Amniotic epithelial cell (primary cell): Measurements from ENCODE around the gene LRMDA.
A peak's percentile ranks its signal among the peaks of the same experiment; 100 is the strongest.

Experiments
- DNase-seq: peaks from one replicate; pipeline ENCODE4 v3.0.0-alpha.2; 2010; ENCODE audit warnings: low read depth

LRMDA gene

DNA sequence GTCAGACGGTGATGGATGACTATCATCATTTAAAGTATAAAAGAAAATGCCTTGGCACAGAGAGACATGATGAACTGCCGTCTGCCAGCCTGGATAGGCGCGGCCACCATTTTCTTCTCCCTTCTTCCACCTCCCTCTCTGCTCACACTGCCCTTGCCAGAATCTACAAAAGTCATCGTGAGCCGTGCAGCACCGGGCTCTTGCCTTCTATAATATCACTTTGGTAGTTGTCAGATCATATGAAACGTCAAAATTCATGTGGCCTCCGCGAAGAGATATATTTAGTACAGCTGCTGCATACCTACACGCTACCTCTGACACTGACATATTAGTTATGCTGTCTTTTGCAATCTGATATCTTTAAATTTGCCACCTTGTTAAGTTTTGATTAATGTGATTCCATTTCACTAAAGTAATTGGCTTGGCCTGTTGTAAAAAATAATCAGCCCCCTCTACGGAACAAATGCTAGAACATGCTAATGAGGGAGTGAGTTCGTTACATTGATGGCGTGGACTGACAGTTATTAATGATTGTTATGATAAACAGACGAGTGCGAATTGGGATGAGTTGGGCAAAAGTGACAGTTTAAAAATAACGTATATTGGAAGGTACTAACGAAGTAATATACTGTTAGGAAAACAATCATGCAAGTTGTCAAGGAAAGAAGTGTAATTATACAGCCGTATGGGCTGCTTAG, 214.9 kb downstream of the LRMDA start:
- DNase-seq: no peak

DNA sequence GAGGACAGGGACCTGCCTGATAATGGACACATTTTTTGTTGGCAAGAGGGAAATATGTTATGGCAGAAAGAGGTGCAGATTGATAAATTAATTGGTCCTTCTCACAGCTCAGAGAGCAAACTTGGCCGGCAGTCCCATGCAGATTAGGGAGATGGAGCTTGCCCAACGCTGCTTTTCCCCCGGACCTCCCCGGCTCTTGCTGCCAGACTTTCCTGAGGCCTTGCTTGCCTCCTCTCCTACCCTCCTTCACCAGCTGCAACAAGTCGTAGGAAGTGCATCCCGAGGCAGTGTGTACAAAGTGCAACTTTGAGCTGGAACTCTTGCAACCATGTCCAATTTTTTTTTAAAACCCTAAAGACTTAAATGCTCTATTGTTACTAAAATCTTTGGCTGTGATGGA, 215.5 kb downstream of the LRMDA start:
- no peak for DNase-seq

DNA sequence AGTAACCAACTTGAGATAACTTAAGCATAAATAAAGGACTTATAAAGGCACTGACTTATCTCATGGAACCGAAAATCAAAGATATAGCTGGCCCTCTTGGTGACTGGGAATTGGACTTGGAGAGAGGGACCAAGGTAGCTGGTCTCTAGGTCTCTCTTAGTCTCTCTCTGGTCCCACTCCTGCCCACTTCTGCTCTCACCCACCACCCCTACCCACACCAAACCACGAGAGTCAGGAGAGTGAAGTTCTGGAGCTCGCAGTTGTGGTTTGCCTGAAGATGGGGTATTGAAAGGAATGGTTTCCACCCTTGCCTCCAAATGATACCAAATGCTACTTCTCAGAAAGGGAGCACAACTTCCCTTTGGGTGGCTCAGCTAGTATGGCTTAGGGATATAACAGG, 216.3 kb downstream of the LRMDA start:
- DNase-seq: no peak

DNA sequence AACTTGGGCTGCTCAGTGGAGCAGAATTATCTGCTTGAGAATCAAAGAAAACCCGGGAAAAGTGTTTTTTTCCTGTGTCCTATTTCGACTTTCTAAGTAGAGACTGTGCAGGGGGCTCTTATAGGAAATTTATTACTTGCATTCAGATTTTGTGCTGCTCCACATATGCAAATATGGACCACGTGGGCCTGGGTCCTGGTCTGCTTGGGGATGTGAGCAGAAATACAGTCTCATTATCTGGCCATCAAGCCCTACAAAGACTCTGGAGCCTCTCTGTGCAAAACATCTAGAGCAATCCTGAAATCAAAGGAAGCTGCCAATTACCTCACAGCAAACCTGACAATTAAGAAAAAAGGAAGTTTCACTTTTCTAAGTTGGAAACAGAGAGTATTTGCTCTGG, 216.9 kb downstream of the LRMDA start:
- DNase-seq: no peak

DNA sequence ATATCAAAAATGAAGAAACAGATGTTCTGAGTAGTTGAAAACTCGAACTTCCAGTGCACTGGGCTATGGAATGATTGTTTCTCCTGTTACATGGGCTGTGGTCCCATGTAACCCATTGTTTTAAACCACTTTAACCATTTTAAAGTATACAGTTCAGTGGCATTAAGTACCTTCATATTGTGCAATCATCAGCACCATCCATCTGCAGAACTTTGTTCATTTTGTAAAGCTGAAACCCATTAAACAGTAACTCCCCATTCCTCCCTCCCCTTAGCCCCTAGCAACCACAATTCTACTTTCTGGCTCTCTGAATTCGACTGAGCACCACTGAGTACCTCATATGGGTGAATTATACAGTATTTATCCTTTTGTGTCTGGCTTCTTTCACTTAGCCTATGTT, 217.4 kb downstream of the LRMDA start:
- DNase-seq: no peak

DNA sequence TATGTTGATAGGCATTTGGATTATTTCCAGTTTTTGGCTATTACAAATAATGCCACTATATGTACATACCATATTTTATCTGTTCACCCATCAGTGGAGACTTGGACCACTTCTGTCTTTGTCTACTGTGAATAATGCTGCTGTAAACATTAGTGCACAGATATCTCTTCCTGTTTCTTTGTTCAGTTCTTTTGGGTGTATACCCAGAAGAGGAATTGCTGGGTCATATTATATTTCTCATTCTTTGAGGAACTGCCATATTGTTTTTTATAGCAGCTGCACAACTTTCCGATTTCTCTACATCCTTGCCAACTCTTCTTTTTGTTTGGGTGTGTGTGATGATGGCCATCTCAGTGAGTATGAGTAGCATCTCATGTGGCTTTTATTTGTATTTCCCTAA, 218.0 kb downstream of the LRMDA start:
- DNase-seq: no peak

DNA sequence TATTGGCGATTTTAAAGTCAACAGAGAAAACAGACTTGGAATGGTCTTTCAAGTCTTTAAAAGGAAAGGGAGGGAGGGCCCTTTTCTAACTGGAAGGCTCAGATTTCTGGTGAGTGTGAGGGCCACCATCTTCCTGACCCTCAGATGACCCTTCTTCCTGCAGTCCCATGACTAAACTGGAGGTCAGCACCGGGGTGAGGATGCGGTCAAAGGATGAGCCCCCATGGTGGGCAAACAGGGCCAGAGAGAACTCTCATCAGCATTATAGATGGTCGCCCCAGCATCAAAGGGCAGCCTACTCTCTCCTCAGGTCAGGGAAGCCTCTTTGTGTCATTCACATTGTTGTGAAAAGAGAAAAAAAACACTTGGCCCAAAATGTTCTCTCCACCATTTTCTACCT, 219.2 kb downstream of the LRMDA start:
- no peak for DNase-seq

DNA sequence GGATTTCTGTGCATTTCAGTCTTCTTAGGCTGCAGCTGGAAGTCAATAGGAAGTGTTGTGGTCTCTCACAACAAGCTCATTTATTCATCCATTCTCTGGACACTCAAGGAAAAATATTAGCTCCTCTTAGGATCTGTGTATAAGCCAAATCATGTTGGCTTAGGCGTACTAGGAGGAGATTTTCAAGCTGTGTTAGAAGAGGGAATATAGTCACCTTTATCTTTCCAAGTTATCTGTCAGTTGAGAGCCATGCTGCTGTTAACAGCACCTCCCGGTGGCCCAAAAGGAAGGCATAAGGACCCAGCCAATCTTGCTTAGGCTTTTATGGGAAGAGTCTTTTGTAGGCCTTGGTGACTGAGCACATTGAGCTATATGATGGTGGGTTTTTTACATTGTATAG, 220.0 kb downstream of the LRMDA start:
- no peak for DNase-seq

DNA sequence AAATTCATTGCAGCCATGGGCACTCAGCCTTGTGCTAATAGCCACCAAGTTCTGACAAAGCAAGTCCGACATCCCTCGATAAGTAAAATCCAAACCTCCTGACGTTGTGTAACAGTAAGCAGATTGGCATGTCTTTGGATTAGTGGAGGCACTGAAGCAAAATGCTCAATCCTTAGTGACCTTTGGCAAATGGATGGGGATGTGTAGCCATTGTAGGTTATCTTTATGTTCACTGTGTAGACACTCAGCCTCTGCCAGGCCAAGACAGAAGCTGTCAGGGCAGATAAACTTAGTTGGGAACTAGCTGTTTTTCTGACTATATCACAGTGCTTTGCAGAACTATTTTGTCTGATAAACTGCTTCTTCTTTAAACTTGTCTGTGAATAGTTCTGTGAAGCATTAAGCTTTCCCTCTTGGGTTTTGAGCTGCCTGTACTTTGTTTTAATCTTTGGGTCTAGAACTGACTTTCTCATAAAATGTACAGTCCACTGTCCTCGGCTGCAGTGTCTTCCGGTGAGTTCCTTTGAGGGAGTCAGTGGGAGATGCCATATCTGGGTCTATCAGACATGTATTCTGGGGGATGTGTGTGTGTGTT, 220.8 kb downstream of the LRMDA start:
- no peak for DNase-seq

DNA sequence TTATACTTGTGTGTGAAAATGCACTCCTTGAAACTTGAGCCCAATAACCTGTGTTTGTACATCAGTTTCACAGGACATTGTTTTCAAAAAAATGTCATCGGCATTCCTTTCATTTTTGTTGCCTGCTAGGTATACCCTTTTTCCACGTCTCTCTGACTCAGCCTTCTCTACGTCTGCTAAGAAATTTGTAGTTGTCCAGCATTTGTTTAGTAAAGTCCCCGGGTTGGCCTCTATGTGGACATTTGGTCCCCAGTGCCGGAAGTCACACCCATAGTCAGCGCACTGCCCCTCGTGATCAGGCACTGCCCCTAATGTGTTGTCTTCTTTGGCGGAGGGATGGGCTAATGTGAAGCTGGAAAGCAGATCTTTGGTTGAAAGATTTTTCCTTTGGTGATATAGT, 222.3 kb downstream of the LRMDA start:
- no peak for DNase-seq

DNA sequence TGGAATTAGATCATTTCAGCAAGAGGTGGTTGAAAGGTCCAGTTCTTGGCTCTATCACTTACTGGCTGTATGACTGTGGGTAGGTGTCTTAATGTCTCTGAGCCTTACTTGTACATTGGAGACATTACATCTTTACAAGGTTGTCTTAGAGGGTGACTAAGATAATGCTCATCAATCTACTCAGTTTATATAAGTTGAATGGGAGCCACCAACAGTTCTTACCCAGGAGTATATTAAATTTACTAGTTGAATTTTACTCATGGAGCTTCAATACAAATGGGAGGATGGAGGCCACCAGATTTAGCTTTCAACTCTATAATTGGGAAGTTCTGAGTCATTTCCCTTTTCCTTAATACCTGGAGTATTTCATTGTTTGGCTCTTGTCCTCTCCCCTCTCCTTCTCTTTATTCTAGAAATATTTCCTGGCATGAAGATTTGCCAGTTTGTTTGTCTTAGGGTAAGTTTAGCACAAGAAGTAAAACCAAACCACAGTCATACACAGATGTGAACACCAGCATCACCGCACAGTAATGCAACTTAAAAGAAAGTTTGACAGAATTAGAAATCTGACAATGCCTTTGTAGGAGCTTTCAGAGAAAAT, 222.8 kb downstream of the LRMDA start:
- DNase-seq: no peak

DNA sequence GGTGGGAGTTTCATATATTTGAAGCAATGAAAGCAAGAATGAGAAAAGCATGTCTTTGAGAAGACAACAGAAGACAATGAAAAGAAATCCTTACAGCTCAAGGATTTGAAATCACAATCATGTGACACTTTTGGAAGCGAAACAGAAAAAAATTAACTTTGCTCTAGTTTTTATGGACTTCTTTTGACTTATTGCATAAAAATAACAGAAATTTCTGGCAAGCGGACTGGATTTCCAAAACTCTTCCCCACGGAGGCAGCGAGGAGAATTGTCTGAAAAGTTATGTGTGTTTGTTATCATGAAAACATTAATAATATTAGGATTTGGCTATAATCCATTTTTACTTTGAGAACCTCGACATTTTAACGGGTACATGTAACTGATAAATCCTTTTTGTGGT, 223.3 kb downstream of the LRMDA start:
- no peak for DNase-seq

DNA sequence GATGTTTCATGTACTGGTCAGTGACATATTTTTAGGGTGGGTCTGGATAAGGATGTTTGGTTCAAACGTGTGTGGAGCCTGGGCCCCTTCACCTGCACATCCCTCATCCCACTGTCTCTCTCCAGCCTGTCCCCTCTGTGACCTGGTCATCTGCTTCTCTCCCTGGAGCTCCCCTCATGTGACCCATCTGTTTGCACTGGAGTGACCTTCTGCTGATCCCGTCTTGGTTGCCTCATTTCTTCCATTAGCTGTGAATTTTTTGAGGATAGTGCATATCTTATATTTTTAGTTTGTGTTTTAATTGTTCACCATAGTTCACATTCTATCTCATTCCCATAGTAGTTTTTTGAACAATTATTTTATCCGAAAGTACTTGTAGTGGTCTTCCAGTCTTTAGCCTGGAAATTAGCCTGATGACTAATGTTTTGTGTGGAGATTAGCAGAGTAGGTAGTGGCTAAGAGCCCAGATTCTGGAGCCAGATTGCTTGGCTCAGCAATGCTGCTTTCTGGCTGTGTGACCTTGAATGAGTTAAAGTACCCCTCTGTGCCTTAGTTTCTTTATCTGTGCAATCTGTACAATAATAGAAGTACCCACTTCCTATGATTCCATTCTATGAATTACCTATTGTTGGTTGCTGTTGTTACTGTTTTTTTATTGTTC, 224.5 kb downstream of the LRMDA start:
- peak; percentile 32 for DNase-seq

DNA sequence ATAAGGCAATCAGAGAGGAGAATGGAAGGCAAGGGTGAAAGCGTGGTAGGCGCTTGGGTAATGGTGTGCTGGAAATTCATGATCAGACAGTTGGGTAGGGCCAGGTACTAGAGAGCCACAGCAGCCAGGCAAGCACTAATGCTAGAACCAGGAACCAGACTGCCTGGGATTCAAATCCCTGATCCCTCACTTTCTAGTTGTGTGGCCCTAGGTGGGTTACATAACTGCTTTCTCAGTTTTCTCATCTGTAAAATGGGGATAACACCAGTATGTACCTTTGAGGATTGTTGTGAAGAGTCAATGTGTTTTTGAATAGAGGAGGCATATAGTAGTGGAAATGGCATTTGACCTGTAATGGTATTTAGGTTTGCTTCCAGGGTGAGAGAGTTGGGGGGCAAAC, 225.9 kb downstream of the LRMDA start:
- no peak for DNase-seq

DNA sequence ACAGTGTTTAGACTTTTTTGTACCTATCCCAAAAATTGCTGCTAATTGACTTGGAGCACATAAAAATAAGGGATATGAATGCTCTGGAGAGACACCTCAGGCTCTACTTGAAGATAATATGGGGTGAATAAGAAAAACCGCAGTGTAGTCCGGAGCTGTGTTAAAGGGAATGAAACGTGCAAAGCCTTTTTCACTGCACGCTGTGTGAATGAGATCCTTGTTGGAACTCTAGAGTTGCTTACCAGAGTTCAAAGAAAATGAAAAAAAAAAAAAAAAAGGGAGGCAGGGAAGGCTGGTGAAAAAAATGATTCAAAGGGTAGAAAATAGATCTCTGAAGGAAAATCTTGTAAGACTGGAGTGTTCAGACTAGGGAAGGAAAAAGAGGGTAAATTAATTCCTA, 226.6 kb downstream of the LRMDA start:
- no peak for DNase-seq

DNA sequence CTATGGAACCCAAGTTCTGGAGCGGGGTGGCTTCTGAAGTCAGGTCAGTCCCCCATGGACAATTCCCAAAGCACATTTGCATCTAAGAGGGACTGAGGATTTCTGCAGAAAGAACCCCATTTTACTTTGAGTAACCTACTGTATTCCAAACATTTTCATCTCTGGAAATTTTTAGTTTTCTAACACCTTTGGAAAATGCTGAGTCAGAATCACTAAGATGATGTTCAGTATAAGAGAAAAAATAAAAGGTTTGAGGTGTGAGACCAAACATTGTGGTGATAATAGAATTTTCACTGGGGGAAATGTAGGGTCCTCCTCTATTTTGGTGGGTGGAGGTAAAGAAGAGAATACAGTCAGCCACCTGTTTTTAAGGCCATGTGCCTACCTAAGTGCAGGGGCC, 227.1 kb downstream of the LRMDA start:
- no peak for DNase-seq

DNA sequence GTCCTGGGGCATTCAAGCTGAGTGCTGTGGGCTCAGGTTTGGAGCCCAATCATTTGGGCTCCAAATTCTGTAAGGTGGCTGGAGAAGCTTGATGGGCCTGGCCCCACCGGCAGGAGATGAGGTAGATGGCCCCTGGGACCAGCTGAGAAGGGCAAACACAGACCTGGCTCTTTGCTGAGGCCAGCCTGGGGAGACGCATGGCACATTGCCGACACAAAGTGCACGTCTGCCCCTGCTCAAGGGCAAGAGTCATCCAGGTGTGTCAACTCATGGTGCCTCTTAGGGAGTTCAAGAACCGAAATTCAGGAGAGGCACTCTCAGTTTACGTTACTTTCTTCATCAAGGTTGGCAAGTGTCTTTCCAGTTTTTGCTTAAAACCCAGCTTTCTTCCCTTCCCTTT, 227.5 kb downstream of the LRMDA start:
- no peak for DNase-seq

DNA sequence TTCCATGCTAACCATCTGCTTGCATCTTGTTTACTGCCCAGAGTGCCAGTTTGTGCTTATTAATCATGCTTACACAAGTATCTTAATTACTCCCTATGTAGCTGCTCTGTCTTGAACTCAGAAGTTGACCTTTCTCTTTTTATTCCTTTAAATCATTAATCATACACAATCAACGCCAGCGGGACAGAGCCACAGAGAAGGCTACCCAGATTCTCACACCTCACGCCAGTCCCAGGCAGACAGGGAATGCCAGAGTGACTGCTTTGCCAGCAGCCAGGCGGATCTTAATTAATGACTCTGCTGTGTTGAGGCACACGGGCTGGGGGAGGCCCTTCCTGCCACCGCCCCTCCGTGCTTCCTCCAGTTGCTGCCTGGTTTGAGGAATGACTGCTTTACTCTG, 229.4 kb downstream of the LRMDA start:
- DNase-seq: no peak

DNA sequence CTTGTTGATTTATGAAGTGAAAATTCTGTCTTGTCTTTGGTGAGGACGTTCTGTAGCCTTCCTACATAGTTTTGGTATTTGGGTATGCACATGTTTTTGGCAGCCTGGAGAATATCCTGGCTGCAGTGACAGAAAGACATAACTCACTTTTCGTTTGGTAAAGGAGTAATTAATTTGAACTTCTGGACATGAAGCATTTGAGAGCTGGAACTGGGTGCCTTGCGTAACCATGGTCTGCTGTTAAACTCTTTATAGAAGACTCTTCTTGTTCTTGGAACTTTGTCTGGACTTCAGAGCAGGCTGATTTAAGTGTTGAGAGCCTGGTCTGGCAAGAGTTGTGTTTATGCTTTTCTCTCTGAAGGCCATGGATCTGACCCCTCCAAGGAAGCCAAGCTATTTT, 231.3 kb downstream of the LRMDA start:
- DNase-seq: peak; percentile 80

DNA sequence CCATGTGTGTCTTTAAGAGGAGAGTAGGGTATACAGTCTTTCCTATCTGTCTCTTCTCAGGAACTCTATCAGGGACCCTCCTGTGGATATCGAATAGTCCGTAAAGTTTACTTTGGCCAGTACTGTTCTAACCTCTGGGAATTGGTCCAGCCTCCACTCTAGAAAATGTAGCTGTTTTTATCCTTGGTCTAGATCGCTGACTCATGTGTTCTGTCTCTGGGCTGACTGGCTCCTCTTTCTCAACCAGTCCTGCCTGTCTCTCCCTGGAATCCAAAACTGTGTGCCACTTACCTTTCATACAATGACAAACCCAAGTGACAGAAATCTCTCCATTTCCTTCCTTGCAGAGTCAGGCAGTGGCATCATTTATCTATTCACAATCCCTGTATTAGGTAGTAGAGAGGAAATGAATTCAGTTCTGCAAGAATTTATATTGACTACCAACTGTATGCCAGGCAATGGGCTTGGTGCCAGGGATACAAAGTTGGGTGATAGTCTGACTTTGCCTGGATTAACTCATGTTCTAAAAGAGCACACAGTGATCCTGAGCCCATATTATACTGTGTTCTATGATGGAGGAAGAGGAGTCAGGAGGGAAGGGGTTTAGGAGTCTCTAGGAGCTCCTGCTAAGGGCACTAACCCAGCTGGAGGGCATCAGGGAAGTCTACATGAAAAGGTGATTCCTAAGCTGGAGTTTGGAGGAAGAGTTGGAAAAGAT, 232.7 kb downstream of the LRMDA start:
- DNase-seq: no peak

DNA sequence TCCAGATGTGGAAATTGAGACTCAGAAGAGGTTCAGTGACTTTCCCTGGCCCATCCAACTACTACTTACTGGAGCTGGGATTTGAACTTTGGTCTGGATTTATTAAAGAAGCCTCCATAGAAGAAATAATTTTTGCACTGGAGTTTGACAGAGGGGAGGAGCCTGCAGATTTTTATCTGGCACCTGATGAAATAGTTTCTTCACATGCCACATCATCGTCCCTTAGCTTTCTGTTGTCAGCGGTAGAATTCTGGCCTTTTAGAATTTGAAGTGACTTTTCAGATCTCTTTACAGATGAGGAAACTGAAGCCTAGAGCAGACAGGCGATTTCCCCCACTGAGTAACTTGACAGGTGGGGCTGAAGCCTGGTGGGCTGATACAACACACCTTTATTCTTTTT, 233.5 kb downstream of the LRMDA start:
- no peak for DNase-seq

DNA sequence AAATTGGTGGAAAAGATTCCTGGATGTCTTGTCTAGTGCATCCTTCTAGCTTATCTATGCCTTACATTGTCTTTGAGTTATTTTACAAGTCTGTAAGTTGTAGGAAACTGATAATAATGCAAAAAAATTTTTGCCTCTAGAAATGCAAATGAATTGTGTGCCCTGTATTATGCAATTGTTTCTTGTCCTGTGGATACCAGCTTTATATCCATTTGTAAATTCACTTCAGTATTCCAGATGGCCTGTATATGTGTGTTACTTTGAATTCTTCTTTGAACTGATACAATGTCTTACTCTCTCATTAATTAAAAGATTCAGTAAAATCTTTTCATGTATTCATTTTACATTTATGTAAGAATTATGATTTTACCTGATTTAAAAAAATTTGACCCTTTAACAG, 234.3 kb downstream of the LRMDA start:
- DNase-seq: no peak
